ENCODE data around the gene KIF6.

DNA sequence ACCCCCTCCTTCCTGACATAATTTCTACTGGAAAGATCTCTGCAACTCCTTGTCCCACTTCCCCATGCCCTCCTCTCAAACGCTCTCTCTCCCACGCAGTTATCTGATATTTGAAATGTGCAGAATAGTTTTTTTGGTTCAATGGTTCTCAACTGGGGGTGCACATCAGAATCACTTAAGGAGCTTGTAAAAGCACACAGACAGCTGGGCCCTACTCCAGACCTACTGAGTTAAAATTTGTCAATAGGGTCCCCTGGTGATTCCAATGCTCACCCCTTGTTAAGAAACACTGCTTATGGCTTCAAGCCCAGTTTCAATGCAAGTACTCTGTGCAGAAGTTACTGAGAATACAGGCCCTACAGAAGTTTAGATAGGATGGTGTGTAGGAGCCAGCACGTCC, 357.5 kb downstream of the KIF6 start:
- TF ChIP-seq, protein P1, sequence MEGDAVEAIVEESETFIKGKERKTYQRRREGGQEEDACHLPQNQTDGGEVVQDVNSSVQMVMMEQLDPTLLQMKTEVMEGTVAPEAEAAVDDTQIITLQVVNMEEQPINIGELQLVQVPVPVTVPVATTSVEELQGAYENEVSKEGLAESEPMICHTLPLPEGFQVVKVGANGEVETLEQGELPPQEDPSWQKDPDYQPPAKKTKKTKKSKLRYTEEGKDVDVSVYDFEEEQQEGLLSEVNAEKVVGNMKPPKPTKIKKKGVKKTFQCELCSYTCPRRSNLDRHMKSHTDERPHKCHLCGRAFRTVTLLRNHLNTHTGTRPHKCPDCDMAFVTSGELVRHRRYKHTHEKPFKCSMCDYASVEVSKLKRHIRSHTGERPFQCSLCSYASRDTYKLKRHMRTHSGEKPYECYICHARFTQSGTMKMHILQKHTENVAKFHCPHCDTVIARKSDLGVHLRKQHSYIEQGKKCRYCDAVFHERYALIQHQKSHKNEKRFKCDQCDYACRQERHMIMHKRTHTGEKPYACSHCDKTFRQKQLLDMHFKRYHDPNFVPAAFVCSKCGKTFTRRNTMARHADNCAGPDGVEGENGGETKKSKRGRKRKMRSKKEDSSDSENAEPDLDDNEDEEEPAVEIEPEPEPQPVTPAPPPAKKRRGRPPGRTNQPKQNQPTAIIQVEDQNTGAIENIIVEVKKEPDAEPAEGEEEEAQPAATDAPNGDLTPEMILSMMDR (IDR thresholded peaks at IDR 0.05): no peak
- TF ChIP-seq POLR2AphosphoS5 (IDR thresholded peaks at IDR 0.05; ENCODE audit: low read depth, low read length) (no peak), SIN3A (IDR thresholded peaks at IDR 0.05; ENCODE audit: borderline replicate concordance, insufficient read depth, low read depth, low read length) (no peak), TCF7L2 (IDR thresholded peaks at IDR 0.05; ENCODE audit: low read depth, low read length) (no peak)
- TF ChIP-seq, protein P2, sequence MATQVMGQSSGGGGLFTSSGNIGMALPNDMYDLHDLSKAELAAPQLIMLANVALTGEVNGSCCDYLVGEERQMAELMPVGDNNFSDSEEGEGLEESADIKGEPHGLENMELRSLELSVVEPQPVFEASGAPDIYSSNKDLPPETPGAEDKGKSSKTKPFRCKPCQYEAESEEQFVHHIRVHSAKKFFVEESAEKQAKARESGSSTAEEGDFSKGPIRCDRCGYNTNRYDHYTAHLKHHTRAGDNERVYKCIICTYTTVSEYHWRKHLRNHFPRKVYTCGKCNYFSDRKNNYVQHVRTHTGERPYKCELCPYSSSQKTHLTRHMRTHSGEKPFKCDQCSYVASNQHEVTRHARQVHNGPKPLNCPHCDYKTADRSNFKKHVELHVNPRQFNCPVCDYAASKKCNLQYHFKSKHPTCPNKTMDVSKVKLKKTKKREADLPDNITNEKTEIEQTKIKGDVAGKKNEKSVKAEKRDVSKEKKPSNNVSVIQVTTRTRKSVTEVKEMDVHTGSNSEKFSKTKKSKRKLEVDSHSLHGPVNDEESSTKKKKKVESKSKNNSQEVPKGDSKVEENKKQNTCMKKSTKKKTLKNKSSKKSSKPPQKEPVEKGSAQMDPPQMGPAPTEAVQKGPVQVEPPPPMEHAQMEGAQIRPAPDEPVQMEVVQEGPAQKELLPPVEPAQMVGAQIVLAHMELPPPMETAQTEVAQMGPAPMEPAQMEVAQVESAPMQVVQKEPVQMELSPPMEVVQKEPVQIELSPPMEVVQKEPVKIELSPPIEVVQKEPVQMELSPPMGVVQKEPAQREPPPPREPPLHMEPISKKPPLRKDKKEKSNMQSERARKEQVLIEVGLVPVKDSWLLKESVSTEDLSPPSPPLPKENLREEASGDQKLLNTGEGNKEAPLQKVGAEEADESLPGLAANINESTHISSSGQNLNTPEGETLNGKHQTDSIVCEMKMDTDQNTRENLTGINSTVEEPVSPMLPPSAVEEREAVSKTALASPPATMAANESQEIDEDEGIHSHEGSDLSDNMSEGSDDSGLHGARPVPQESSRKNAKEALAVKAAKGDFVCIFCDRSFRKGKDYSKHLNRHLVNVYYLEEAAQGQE (IDR thresholded peaks at IDR 0.05; ENCODE audit: insufficient read depth in 1 of 2, low read depth in 2 of 2, low read length in 1 of 2): no peak

Measured in Panc1 (cell line).